Measurements from ENCODE around the gene MAPK7.

Gene MAPK7

DNA sequence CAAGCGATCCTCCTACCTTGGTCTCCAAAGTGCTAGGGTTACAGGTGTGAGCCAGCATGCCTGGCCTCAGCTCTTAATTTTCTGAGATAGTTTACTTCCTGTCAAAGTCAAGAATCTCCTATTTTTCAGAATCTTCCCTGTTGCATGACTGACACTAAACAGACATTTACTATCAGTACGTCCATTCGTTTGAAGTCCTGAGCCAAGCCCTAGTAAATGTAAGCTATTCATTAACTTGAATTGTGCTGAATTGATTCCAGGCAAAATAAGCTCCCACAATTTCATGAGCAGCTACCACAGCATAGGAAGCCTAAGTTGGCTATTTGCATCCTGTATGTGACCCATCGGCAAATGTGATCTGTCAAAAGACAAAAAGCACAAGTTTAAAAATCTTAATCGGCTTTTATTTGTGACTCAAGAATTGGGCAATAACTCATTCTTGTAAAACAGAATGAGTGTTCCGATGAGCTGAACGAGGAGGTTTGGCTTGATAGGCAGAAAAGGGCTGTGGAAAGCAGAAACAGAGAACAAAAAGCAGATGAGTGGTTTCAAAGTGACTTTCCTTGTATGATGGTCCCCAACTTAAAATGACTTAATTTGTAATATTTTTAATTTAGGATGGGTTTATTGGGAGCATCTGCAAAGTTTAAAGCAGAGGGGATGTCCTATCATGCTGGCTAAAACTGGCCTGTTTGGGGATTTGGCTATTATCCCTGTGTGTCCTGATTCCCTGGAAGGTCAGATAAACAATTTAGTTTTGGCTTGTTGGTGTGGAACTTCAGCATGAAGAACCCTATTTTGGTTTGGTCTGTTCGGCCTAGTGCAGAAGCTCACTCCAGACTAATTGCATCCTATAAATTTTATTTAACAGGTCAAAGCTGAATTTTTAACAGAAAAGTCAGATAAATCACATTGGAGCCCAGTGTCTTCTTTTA lies 46.9 kb downstream of the MAPK7 start:
- no peak for DNase-seq

DNA sequence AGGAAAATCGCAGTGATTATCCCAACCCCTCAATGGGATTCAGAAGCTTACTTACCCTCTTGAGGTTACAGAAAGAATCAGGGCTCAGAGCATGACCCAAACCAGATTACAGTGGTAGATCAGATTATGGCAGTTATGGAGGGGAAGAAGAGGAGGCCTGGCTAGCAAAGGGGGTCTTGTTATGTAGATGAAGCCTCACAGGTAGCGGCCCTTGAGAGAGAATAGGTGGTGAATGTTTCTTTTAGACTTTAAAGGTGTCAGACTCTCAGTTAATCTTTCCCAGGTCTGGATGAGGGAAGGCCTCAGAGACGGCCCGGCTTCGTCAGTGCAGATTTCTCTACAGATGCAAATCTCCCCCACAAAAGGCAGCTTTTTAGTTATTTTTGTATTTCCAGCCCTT lies 48.3 kb downstream of the MAPK7 start:
- DNase-seq = no peak

GRCh38 chr17:19431691-19432090 lies 53.4 kb downstream of the MAPK7 start:
- no peak for DNase-seq

All from DMS53 (cell line).